T-helper 22 cell (primary cell): ENCODE measurements around the gene MINK1.

Experiments used
- DNase-seq: peaks from one replicate; pipeline ENCODE4 v3.0.0-alpha.2; 2020; ENCODE audit warnings: low read depth

Gene MINK1

DNA sequence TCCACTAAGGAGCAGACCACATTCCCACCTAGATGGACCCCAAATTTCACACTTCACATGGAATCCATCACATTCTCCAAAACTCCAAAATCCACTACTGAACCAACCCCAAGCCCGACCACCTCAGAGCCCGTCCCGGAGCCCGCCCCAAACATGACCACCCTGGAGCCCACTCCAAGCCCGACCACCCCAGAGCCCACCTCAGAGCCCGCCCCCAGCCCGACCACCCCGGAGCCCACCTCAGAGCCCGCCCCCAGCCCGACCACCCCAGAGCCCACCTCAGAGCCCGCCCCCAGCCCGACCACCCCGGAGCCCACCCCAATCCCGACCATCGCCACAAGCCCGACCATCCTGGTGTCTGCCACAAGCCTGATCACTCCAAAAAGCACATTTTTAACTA is 100.5 kb downstream of the MINK1 start:
- no peak for DNase-seq

DNA sequence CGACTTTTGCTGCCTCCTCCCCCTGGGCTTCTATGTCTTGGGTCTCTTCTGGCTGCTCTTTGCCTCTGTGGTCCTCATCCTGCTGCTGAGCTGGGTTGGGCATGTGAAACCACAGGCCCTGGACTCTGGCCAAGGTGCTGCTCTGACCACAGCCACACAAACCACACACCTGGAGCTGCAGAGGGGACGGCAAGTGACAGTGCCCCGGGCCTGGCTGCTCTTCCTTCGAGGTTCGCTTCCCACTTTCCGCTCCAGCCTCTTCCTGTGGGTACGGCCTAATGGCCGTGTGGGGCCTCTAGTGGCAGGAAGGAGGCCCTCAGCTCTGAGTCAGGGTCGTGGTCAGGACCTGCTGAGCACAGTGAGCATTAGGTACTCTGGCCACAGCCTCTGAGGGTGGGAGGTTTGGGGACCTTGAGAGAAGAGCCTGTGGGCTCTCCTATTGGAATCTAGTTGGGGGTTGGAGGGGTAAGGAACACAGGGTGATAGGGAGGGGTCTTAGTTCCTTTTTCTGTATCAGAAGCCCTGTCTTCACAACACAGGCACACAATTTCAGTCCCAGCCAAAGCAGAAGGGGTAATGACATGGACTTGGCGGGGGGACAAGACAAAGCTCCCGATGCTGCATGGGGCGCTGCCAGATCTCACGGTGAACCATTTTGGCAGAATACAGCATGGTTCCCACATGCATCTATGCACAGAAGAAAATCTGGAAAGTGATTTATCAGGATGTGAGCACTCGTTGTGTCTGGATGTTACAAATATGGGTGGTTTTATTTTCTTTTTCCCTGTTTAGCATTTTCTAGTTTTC is 101.2 kb downstream of the MINK1 start:
- no peak for DNase-seq

DNA sequence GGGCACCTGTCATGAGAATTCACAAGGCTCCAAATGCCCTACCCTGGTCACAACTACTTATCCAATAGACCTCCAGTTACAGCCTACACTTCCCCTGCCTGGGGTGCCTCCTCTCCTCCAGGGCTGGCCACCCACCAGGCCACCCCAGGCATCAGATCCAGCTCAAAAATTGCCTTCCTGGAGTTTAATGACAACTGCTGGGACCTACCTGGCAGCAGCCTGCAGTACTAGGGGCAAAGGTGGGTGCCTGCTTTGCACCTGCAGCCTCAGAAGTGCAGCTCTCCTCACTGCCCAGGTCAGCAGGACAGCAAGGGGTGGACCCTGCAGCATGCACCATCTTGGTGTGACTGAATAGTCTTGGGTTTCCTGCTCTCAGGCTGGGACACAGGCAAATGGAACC is 102.5 kb downstream of the MINK1 start:
- no peak for DNase-seq

DNA sequence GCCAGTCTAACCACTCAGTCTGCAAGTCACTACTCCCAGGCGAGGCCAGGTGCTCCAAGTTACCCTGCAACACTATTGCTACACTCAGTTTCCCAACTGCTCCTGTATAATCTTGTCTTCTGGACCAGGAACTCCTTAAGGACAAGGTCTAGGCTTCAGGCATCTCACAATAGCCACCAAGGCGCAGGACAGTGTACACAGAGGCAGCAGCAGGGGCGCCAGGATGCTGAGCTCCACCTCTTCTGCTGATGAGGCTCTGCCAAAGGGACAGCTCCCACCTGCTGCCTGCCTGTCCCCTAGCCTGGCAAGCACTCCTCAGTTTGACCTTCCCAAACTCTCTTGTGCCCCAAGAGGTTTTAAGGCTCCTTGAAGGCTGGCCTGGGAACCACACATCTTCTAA is 103.3 kb downstream of the MINK1 start:
- DNase-seq, result no peak

DNA sequence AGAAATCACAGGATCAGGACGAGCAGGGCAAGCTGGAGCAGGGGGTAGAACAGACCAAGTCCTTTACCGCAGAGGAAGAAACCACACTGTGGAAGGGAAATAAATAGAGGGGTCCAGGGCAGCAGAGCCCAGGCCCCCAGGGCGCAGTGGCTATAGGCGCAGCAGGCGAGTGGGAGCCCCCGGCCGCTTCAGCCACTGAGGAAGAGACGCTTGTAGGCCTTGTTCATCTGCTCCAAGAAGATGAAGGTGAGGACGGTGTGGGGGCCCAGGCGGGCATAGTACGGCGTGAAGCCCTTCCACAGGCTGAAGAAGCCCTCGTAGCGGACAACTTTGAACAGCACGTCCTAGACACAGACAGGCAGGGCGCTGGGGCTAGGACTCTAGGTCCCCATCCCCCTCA is 104.4 kb downstream of the MINK1 start:
- DNase-seq, result no peak

DNA sequence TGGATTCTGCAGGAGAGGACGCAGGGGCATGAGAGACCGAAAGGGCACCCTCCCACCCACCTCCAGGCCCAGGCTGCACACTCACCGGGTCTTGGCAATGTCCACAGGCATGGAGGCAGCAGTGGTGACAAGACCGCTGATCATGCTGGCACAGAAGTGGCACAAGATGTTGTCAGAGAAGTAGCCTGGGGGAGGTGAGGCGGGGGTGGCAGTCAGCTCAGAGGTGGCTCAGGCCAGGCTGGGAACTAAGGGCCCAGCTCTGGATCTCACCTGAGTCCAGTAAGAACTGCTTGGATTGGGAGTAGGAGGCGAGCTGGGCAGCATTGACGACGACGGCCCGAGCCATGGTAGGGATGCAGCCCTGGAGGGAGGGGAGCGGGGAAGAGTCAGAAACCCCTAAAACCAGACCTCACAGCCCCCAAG is 104.9 kb downstream of the MINK1 start:
- DNase-seq, result no peak

DNA sequence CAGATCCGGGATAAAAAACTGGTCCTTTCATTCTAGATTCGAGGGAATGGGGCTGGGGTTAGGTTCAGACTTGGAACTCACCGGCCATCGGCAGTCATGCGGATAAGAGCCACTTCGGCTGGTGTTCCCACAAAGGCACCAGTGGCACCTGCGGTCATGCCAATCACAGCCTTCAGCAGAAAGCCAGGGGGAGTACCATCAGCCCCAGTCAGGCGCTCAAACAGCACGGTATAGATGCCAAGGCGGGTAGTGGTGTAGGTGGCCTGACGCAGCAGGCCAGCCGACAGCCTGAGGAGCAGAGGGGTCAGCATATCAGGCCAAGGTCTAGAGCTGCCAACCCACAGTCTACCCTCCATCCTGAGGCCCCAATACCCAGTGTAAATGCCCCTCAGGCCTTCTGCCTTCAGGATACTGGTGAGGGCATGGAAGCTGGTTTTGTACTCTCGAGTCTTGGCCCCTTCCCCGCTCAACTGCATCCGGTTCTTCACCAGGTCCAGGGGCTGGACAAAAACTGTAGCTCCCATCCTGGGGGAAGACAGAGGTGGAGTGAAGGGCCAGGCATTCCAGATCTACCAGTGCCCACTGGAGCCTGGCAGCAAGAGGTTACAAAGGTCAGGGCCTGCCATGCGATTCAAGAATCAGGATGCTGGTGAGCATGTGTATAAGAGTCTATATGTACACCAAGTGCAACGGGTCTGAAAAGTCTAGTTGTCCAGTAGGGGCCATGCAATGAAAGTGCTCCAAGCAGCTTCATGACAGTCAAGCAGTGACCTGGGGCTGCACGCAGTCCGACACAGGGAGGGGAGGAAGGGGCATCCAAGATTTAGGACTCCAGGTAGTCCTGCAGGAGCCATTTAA is 105.8 kb downstream of the MINK1 start:
- DNase-seq, result no peak

DNA sequence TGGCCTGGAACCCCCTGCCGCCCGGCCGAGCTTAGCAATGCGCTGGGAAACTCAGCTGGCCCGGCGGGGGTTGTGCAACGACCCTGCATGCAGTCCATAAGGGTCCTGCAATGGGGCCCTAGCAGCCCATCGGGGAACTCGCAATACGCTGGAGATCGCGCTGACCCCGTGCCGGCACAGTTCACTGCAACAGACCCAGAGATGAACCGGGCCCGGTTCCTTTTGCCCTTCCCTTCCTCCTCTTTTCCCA is 106.3 kb downstream of the MINK1 start:
- DNase-seq, result no peak

DNA sequence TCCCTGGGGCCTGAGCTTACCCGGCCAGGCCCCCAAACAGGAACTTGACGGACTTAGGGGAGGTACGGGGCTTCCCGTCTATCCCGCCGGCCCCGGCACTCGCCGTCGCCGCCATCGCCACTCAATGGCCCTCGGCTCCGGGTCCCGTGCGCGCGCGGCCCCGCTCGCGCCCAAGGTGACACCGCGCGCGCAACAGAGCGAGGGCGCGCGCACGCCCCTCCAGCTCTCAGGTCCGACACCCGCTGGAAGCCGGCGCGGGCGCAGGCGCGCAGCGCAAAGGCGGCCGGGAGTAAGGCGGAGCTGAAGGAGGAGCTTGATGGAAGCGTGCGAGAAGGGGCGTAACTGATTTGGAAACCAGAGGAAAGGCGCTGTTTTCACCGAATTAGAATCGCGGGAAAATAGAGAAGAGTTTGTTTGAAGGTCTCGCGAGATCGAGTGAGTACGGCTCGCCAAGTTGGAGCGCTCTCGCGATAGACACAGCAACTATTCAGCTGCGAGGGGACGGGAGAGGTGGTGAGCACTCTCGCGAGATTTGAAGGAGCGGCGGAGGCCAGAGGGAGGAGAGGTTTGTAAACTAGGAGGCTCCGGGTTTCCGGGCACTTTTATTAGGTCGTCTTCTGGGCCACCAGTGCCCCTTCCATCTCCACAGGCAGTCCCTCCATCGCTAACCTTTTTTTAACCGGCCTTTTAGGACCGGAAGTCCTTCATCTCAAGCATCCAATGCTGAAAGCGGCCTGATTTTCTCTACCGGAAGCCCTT is 106.8 kb downstream of the MINK1 start, which contains the start of the genes RNF167 and SLC25A11:
RNF167 (plus strand) TSS at position 473 of the 759 bp plus-strand sequence. CDS start 642 bp downstream, outside the sequence.
SLC25A11 (minus strand) TSS at position 251 of the 759 bp plus-strand sequence; CDS start at position 115, 136 bp downstream.
- DNase-seq, result peak; percentile 96

DNA sequence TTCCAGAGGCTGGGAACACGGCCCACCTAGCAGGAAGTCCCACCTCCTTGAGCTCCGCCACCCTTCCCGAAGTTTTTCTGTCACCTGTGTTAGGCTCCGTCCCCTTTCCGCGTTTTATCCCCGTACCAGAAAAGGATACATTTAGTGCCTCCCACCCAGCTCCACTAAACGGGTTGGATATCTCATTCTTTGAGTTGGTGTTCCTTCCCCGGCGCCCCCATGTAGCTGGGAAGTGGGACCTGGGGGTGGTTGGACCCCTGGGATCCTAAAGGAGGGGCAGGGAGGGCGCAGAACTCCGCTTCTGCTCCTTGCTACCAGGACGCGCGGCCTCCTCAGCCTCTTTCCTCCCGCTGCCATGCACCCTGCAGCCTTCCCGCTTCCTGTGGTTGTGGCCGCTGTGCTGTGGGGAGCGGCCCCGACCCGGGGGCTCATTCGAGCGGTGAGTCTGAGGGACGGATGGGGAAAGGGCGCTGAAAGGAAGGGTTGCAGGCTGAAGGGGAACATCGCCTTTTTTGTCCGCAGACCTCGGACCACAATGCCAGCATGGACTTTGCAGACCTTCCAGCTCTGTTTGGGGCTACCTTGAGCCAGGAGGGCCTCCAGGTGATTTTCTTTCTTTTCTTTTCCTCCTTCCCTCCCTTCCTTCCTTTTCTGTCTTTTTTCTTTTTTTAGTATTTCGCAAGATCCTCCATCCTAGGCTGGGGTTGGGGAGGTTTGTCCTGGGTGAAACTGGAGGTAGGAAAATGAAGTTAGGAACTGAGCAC is 107.6 kb downstream of the MINK1 start:
- DNase-seq, result peak; percentile 32

DNA sequence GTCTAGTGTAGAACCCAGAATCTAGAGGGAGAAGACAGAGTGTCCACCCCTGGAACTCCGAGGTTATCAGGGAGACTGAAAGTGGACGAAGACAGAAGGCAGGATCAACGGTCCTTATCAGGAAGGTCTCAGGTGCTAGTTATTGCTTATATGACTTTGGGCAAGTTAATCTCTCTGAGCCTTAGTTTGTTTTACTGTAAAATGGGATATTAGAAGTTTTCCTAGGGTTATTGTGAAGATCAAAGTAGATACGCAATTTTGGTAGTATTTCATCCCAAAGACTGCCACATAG is 108.1 kb downstream of the MINK1 start:
- no peak for DNase-seq

DNA sequence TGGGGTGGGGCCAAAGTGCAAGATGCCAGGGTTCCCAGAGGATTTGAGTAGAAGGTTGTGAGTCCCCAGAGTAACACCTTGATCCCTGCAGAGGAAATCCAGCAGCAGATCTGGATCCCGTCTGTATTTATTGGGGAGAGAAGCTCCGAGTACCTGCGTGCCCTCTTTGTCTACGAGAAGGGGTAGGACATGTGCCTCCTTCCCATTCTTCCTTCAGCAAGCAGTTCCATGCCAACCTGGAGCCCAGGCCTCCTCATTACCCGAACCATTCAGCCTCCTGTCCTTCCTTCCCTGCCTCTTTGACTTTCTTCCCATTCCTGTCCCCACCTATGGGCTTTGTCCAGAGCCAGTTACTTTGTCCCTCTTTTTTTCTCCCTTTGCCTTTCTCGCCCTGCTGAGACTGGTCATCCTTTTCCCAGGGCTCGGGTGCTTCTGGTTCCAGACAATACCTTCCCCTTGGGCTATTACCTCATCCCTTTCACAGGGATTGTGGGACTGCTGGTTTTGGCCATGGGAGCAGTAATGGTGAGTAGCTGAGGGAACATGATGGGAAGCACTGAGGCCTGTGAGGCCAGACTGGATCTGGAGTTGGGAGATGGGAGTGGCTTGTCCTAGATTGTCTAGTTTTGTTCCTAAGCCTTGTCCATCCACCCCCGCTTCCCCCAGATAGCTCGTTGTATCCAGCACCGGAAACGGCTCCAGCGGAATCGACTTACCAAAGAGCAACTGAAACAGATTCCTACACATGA is 109.8 kb downstream of the MINK1 start:
- no peak for DNase-seq

DNA sequence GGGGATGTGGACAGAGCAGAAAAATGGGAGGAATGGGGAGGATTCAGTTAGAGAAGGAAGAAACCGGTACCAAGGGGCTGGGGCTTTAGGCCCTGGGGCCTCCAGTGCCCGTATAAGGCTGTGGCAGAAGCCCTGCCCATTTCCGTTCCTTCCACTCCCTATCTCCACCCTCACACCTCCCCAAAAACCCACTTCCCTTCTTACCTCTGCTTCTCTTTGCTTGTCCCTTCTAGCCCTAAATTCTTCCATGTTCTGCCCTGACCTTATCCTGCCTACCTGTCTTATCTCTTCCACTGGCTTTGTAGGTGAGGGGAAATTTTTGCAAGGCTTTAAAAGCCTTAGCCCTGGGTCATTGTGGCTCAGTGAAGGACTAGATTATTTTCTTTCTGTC is 111.0 kb downstream of the MINK1 start:
- peak; percentile 42 for DNase-seq

DNA sequence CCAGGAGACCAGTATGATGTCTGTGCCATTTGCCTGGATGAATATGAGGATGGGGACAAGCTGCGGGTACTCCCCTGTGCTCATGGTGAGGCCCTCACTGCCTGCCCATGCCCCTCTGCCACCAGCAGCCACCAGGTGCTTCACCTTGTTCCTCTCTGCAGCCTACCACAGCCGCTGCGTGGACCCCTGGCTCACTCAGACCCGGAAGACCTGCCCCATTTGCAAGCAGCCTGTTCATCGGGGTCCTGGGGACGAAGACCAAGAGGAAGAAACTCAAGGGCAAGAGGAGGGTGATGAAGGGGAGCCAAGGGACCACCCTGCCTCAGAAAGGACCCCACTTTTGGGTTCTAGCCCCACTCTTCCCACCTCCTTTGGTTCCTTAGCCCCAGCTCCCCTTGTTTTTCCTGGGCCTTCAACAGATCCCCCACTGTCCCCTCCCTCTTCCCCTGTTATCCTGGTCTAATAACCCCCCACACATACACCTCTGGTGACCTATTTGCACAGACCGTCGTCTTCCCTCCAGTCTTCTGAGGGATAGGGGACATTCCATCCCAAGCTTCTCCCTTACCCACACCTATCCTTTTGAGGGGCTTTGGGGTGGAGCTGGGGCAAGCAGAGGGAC is 111.5 kb downstream of the MINK1 start:
- DNase-seq, result no peak

DNA sequence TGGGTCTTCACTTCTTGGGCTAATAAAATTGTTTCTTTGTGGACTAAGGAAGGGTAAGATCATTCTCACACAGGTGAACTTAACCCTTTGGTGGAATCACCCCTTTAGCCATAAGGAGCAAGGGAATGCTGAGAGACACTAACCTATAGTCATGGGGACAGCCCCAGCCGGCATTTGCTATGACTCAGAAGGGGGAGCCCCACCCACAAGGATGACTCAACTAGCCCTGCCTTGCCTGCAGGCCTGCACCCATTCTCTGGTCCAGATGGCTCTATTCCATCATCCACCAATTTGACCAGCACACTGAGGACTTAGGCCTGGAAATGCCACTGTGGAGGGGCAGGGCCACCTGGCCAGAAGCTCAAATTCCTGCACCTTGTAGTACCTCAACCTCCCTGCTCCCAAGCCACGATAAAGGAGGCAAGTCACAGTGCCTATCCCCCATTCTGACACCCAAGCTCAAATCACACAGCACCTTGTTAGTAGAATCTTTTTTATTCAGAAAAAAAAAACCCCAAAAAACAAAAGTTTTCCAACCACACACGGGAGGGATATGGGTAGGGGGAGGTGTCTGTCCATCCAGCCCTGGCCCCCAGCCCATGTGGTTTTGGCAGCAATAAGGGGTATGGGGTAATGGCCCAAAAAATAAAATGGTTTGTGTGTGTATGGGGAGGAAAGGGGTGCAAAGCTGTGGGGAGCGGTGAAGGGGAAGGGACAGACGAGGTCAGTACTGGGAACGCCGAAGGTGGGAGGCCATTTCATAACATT is 112.2 kb downstream of the MINK1 start:
- peak; percentile 72 for DNase-seq

DNA sequence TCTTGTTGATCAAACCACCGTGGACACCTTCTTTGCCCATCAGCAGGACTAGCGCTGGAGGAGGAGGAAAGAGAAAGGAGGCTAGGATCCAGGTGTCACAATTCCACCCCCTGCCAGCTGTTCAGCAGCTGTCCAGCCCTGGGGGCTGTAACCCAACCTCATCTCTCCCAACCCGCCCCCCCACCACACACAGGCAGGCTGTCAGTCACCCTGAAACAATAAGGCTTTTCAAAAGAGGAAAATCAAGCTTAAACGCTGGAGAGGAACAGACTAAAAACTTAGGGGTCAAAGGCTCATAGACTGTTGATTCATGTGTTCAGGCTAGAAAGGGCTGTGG is 112.8 kb downstream of the MINK1 start:
- DNase-seq, result no peak

DNA sequence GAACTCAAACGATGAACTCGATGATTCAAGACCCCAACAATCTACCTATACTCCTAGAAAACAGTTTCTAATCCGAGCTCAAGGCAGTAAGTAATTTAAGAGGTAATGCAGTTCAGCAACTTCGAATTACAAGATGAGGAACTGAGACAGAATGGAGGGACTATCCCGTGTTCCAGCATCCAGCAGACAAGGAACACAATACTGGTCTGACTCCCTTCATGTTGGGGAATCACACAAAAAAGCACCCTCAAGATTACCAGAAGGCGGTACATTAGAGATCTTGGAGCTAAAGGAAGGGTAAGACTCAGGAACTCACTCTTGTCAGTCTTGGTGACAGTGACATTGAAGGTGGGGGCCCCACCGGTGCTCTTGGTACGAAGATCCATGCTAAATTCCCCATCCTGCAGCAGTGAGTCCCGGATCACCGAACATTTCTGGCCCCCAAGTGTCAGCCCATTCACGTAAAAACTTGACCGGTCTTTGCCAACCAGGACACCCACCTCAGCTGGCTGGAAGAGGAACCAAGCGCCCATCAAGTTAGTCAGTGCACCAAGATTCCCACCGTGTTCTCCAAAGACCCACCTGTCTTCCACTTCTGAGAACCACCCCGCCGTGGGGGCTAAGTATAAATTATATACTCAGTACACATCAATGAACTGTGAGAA is 113.3 kb downstream of the MINK1 start:
- DNase-seq, result no peak

DNA sequence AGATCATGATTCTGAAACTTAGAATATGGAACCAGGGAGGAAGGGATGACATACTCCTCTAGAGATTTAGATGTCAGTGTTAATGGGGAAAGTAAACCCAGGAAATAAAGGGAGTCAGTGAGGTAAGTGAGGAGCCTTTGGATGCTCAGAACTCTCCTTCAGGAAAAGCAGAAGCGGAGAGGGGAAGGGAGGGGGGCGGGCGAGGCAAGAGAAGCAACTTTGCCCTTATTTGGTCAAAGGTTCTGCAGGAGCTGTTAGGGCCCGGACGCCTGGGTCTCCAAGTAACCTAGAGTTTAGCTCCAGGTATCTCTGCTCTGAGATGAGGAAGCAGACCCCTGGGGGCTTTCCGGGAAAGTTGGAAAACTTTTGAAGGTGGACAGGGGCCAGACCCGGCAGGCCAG is 113.9 kb downstream of the MINK1 start:
- no peak for DNase-seq
